Hematopoietic multipotent progenitor cell (in vitro differentiated cells): ENCODE data around the gene RIMBP3C. TPM values are rescaled to one million over a fixed set of nuclear protein-coding genes. Genes with fewer than 3 reads are reported as not detected.
"Not testable (repeated sequence)": the region's sequence is repeated elsewhere in the genome, so short reads cannot be mapped to it uniquely, and the experiment has no call there.

Experiments used
- DNase-seq, 3 donors: peaks; one replicate each; pipeline ENCODE4 v3.0.0-alpha.2; 2011 to 2015; ENCODE audit warnings: low read depth in 2 of 3, low spot score in 2 of 3
- total RNA-seq: library from RNA; depleted of rRNA; stranded (reverse); fragments of >200 nt; gene quantifications from one replicate; pipeline ENCODE4 v1.2.3, GENCODE V29; 2012

The RIMBP3C gene
- total RNA-seq, 1 donor, result 5.9 TPM

GRCh38 chr22:21579474-21579851 lies 28.2 kb upstream of the RIMBP3C start:
- DNase-seq, result no peak

GRCh38 chr22:21573750-21574494 lies 22.7 kb upstream of the RIMBP3C start:
- no peak for DNase-seq

- DNase-seq, result no peak
Measured at GRCh38 chr22:21573293-21573734, 22.1 kb upstream of the RIMBP3C start.

- no peak for DNase-seq
Measured at GRCh38 chr22:21571679-21572078, 20.4 kb upstream of the RIMBP3C start.

GRCh38 chr22:21570398-21570797 lies 19.1 kb upstream of the RIMBP3C start:
- no peak for DNase-seq

GRCh38 chr22:21569459-21570170 lies 18.4 kb upstream of the RIMBP3C start:
- DNase-seq, result peak in 1 of 3 donors; percentile 20

GRCh38 chr22:21569076-21569427 lies 17.8 kb upstream of the RIMBP3C start:
- DNase-seq, result not testable (repeated sequence)

GRCh38 chr22:21568347-21569075 lies 17.2 kb upstream of the RIMBP3C start:
- DNase-seq, result peak in 1 of 3 donors; percentile 34

- peak; percentile 58 to 83 (median 83) for DNase-seq
Measured at GRCh38 chr22:21567456-21568346, 16.4 kb upstream of the RIMBP3C start, which contains the start of gene UBE2L3. Gene UBE2L3 (plus strand): TSS chr22:21567714. CDS start chr22:21567745, 31 bp downstream.

GRCh38 chr22:21564411-21564810 lies 13.2 kb upstream of the RIMBP3C start:
- no peak for DNase-seq

- DNase-seq, result no peak
Measured at GRCh38 chr22:21563912-21564311, 12.7 kb upstream of the RIMBP3C start.

GRCh38 chr22:21560657-21561056 lies 9.4 kb upstream of the RIMBP3C start:
- not testable (repeated sequence) for DNase-seq

- not testable (repeated sequence) for DNase-seq
Measured at GRCh38 chr22:21559345-21560125, 8.3 kb upstream of the RIMBP3C start.

- DNase-seq, result not testable (repeated sequence)
Measured at GRCh38 chr22:21550678-21551047, 598 bp downstream of the RIMBP3C start.

- DNase-seq, result not testable (repeated sequence)
Measured at GRCh38 chr22:21550008-21550677, 1.1 kb downstream of the RIMBP3C start.

GRCh38 chr22:21549558-21549957 lies 1.7 kb downstream of the RIMBP3C start:
- DNase-seq, result not testable (repeated sequence)

GRCh38 chr22:21544432-21545322 lies 6.6 kb downstream of the RIMBP3C start:
- DNase-seq, result not testable (repeated sequence)

- DNase-seq, result not testable (repeated sequence)
Measured at GRCh38 chr22:21539862-21540261, 11.4 kb downstream of the RIMBP3C start.
